Measurements from ENCODE around the gene ABLIM1.

ABLIM1 gene

GRCh38 chr10:114406455-114406854 is 251.6 kb downstream of the ABLIM1 start:
- TF ChIP-seq CTCF (IDR thresholded peaks at IDR 0.05; ENCODE audit: extremely low read depth, missing control alignments) = no peak
- no peak for DNase-seq (ENCODE audit: low spot score)

GRCh38 chr10:114405011-114405350 is 253.1 kb downstream of the ABLIM1 start:
- no peak for DNase-seq (ENCODE audit: low spot score)
- TF ChIP-seq CTCF (IDR thresholded peaks at IDR 0.05; ENCODE audit: extremely low read depth, missing control alignments) = no peak

- peak; percentile 52 for DNase-seq (ENCODE audit: low spot score)
- no peak for TF ChIP-seq CTCF (IDR thresholded peaks at IDR 0.05; ENCODE audit: extremely low read depth, missing control alignments)
Observed at GRCh38 chr10:114404171-114405010, 253.7 kb downstream of the ABLIM1 start, which contains the start of gene AFAP1L2. Gene AFAP1L2, minus strand, starts transcription at chr10:114404502. Its CDS starts 47 bp downstream, at chr10:114404455.

GRCh38 chr10:114403541-114404161 is 254.4 kb downstream of the ABLIM1 start:
- DNase-seq (ENCODE audit: low spot score) = peak; percentile 57

GRCh38 chr10:114402871-114403540 is 255.1 kb downstream of the ABLIM1 start:
- peak; percentile 41 for DNase-seq (ENCODE audit: low spot score)
- TF ChIP-seq CTCF (IDR thresholded peaks at IDR 0.05; ENCODE audit: extremely low read depth, missing control alignments) = no peak

More at GRCh38 chr10:114403541-114404161, 254.4 kb downstream of the ABLIM1 start:
- TF ChIP-seq CTCF (IDR thresholded peaks at IDR 0.05; ENCODE audit: extremely low read depth, missing control alignments) = no peak

- TF ChIP-seq CTCF (IDR thresholded peaks at IDR 0.05; ENCODE audit: extremely low read depth, missing control alignments) = no peak
- no peak for DNase-seq (ENCODE audit: low spot score)
Observed at GRCh38 chr10:114402233-114402632, 255.8 kb downstream of the ABLIM1 start.
